Measurements from ENCODE around the gene TENM4.
A peak's percentile ranks its signal among the peaks of the same experiment; 100 is the strongest.

TENM4 gene

DNA sequence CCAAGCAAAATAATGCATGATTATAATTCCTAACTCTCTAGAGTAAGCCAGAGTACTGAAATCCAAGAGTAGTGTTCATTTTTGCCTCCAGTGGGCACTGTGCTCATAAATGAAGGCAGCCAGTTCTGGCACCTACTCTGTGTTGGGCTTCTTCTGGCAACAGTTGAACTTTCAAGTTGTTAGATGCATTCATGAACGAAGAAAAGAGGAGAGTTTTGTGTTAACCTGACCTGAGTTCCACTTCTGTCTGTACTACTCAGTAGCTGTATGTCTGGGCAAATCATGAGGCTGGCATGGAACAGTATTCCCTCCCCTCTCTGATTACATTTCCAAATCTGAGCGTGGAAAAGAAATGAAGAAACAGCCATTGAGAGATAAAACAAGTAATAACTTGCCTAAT is 20.3 kb upstream of the TENM4 start:
- H3K79me1 ChIP-seq (ENCODE audit: low read depth, low read length): no peaks in the 10 kb centered on the region
- no peak overlapping the region for H2BK12ac ChIP-seq (ENCODE audit: low read length)
- no peak overlapping the region for H3K4me3 ChIP-seq (ENCODE audit: low read length in 2 of 2)
- no peaks in the 10 kb centered on the region for H3K9me3 ChIP-seq (replicated peaks in 1 of 2; ENCODE audit: control insufficient read depth in 2 of 2, insufficient read depth in 1 of 2, low read depth in 1 of 2, low read length in 2 of 2)
- no peak overlapping the region for H2BK120ac ChIP-seq (ENCODE audit: low read depth, low read length)
- H4K91ac ChIP-seq (ENCODE audit: low read depth, low read length, poor library complexity): no peak overlapping the region
- H4K8ac ChIP-seq (ENCODE audit: low read depth, low read length): no peak overlapping the region
- no peak overlapping the region for H3K4ac ChIP-seq (ENCODE audit: low read length)
- peak; percentile 21 for DNase-seq (ENCODE audit: low spot score)
- no peak overlapping the region for H2AK5ac ChIP-seq (ENCODE audit: low read depth, low read length)
- H3K4me1 ChIP-seq (ENCODE audit: control insufficient read depth in 2 of 2, insufficient read depth in 1 of 2, low read depth in 1 of 2, low read length in 2 of 2): peaks cover 0 to 20% of the 10 kb centered on the region in 2 donors
- H3K9ac ChIP-seq (ENCODE audit: low read depth, low read length, poor library complexity): no peak overlapping the region
- no peaks in the 10 kb centered on the region for H3K36me3 ChIP-seq (replicated peaks in 1 of 2; ENCODE audit: control insufficient read depth in 2 of 2, insufficient read depth in 2 of 2, low read length in 2 of 2)
- no peak overlapping the region for H3K27ac ChIP-seq (replicated peaks; ENCODE audit: low read length)
- H3K14ac ChIP-seq (ENCODE audit: low read length): no peak overlapping the region
- H2BK5ac ChIP-seq (ENCODE audit: low read length): no peak overlapping the region
- H3K4me2 ChIP-seq (ENCODE audit: insufficient read depth, low read length, poor library complexity, severe bottlenecking): no peak overlapping the region
- WGBS, 2 donors (ENCODE audit: extremely low coverage in 2 of 2, insufficient read length in 2 of 2, insufficient replicate concordance in 1 of 2): no CpG with 5 or more reads among the region's 2 CpGs
- no peak overlapping the region for H2BK15ac ChIP-seq (ENCODE audit: low read length)
- no peak overlapping the region for H2AFZ ChIP-seq (ENCODE audit: low read length)
- H3K27me3 ChIP-seq (ENCODE audit: control insufficient read depth in 3 of 3, insufficient read depth in 3 of 3, low read depth in 1 of 3, low read length in 3 of 3): no peaks in the 10 kb centered on the region
- no peak overlapping the region for H3K23ac ChIP-seq (ENCODE audit: low read depth, low read length, poor library complexity)
- H3K18ac ChIP-seq (ENCODE audit: low read length): no peak overlapping the region

DNA sequence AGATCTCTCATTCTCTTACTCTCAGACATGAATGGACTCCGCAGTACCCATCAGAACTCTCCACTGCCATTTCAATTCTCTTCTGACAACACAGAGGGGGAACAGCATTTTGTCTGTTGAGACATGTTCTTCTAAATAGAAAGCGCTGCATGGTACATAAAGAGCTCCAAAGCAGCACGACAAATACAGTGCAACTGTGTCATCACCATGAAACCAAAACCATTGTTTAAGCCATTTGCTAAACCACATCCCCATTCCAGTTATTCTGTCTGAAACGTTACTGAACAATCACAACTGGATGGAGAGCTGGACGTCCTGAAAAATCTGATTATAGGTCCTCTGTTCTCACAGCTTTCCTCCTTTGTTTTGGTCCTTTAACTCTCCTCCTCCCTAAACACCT is 17.9 kb upstream of the TENM4 start:
- no peak overlapping the region for H4K8ac ChIP-seq (ENCODE audit: low read depth, low read length)
- H3K23ac ChIP-seq (ENCODE audit: low read depth, low read length, poor library complexity): no peak overlapping the region
- H3K9ac ChIP-seq (ENCODE audit: low read depth, low read length, poor library complexity): no peak overlapping the region
- H2AK5ac ChIP-seq (ENCODE audit: low read depth, low read length): no peak overlapping the region
- H3K27ac ChIP-seq (replicated peaks; ENCODE audit: low read length): no peak overlapping the region
- H2BK120ac ChIP-seq (ENCODE audit: low read depth, low read length): no peak overlapping the region
- peaks cover 0 to 22% of the 10 kb centered on the region in 2 donors for H3K4me1 ChIP-seq (ENCODE audit: control insufficient read depth in 2 of 2, insufficient read depth in 1 of 2, low read depth in 1 of 2, low read length in 2 of 2)
- H3K4ac ChIP-seq (ENCODE audit: low read length): no peak overlapping the region
- H3K4me2 ChIP-seq (ENCODE audit: insufficient read depth, low read length, poor library complexity, severe bottlenecking): no peak overlapping the region
- no peaks in the 10 kb centered on the region for H3K36me3 ChIP-seq (replicated peaks in 1 of 2; ENCODE audit: control insufficient read depth in 2 of 2, insufficient read depth in 2 of 2, low read length in 2 of 2)
- H3K79me1 ChIP-seq (ENCODE audit: low read depth, low read length): no peaks in the 10 kb centered on the region
- no peak overlapping the region for H3K18ac ChIP-seq (ENCODE audit: low read length)
- no peaks in the 10 kb centered on the region for H3K27me3 ChIP-seq (ENCODE audit: control insufficient read depth in 3 of 3, insufficient read depth in 3 of 3, low read depth in 1 of 3, low read length in 3 of 3)
- no peak overlapping the region for H3K4me3 ChIP-seq (ENCODE audit: low read length in 2 of 2)
- no peak overlapping the region for H2BK5ac ChIP-seq (ENCODE audit: low read length)
- H2BK12ac ChIP-seq (ENCODE audit: low read length): no peak overlapping the region
- H2AFZ ChIP-seq (ENCODE audit: low read length): no peak overlapping the region
- no peak overlapping the region for H4K91ac ChIP-seq (ENCODE audit: low read depth, low read length, poor library complexity)
- H3K14ac ChIP-seq (ENCODE audit: low read length): no peak overlapping the region
- DNase-seq (ENCODE audit: low spot score): no peak
- H2BK15ac ChIP-seq (ENCODE audit: low read length): no peak overlapping the region
- H3K9me3 ChIP-seq (replicated peaks in 1 of 2; ENCODE audit: control insufficient read depth in 2 of 2, insufficient read depth in 1 of 2, low read depth in 1 of 2, low read length in 2 of 2): no peaks in the 10 kb centered on the region
- WGBS, 2 donors (ENCODE audit: extremely low coverage in 2 of 2, insufficient read length in 2 of 2, insufficient replicate concordance in 1 of 2): no CpG with 5 or more reads among the region's 5 CpGs

DNA sequence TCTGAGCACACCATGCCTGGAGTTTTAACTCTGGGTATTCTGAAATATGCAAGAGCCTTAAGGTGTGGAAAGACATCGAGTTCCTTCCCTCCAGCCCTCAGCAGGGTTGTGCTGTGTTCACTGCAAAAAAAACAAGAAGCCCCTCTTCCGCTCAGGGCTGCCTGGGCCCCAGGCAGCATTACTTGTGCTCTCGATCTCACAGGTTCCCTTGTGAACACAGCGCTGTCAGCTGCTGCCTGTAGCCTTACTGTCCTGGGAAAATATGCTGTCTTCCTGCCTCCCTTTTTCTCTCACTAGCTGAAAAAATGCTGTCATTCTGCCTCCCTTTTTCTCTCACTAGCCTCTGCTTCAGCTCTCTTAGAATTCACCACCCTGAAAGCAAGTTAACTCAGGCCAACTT is 15.7 kb upstream of the TENM4 start:
- H3K27me3 ChIP-seq (ENCODE audit: control insufficient read depth in 3 of 3, insufficient read depth in 3 of 3, low read depth in 1 of 3, low read length in 3 of 3): no peaks in the 10 kb centered on the region
- H2BK5ac ChIP-seq (ENCODE audit: low read length): no peak overlapping the region
- no peak overlapping the region for H3K4ac ChIP-seq (ENCODE audit: low read length)
- no peaks in the 10 kb centered on the region for H3K79me1 ChIP-seq (ENCODE audit: low read depth, low read length)
- H3K9ac ChIP-seq (ENCODE audit: low read depth, low read length, poor library complexity): no peak overlapping the region
- H4K8ac ChIP-seq (ENCODE audit: low read depth, low read length): no peak overlapping the region
- H2BK120ac ChIP-seq (ENCODE audit: low read depth, low read length): no peak overlapping the region
- no peak overlapping the region for H2AK5ac ChIP-seq (ENCODE audit: low read depth, low read length)
- H3K18ac ChIP-seq (ENCODE audit: low read length): no peak overlapping the region
- no peaks in the 10 kb centered on the region for H3K36me3 ChIP-seq (replicated peaks in 1 of 2; ENCODE audit: control insufficient read depth in 2 of 2, insufficient read depth in 2 of 2, low read length in 2 of 2)
- peak overlapping the region; percentile 36 for H2AFZ ChIP-seq (ENCODE audit: low read length)
- H3K23ac ChIP-seq (ENCODE audit: low read depth, low read length, poor library complexity): no peak overlapping the region
- no peaks in the 10 kb centered on the region for H3K9me3 ChIP-seq (replicated peaks in 1 of 2; ENCODE audit: control insufficient read depth in 2 of 2, insufficient read depth in 1 of 2, low read depth in 1 of 2, low read length in 2 of 2)
- no peak overlapping the region for H2BK12ac ChIP-seq (ENCODE audit: low read length)
- no peak overlapping the region for H4K91ac ChIP-seq (ENCODE audit: low read depth, low read length, poor library complexity)
- no peak overlapping the region for H3K4me3 ChIP-seq (ENCODE audit: low read length in 2 of 2)
- no peak overlapping the region for H2BK15ac ChIP-seq (ENCODE audit: low read length)
- DNase-seq (ENCODE audit: low spot score): no peak
- no CpG with 5 or more reads among the region's 4 CpGs for WGBS, 2 donors (ENCODE audit: extremely low coverage in 2 of 2, insufficient read length in 2 of 2, insufficient replicate concordance in 1 of 2)
- H3K4me2 ChIP-seq (ENCODE audit: insufficient read depth, low read length, poor library complexity, severe bottlenecking): no peak overlapping the region
- no peak overlapping the region for H3K14ac ChIP-seq (ENCODE audit: low read length)
- H3K27ac ChIP-seq (replicated peaks; ENCODE audit: low read length): no peak overlapping the region
- H3K4me1 ChIP-seq (ENCODE audit: control insufficient read depth in 2 of 2, insufficient read depth in 1 of 2, low read depth in 1 of 2, low read length in 2 of 2): peaks cover 0 to 22% of the 10 kb centered on the region in 2 donors

DNA sequence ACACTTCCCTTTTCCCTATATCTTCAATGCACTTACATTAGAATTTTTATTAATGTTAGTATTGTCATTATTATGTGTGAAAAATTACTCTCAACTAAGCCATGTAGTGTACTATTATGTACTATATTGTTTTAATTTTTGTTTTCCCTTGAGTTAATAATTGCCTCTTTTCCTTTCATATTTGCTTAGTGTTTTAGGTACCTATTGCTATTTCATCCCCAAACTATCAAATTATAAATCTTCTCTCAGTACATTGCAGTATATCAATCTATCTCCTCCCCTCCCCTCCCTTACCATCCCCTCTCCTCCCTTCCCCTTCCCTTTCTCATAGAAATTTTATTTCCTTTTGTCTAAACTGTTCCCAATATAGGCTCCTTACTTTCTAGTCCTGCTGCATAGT is 12.8 kb upstream of the TENM4 start:
- H3K9me3 ChIP-seq (replicated peaks in 1 of 2; ENCODE audit: control insufficient read depth in 2 of 2, insufficient read depth in 1 of 2, low read depth in 1 of 2, low read length in 2 of 2): no peaks in the 10 kb centered on the region
- no peak overlapping the region for H2BK5ac ChIP-seq (ENCODE audit: low read length)
- no peak for DNase-seq (ENCODE audit: low spot score)
- H3K9ac ChIP-seq (ENCODE audit: low read depth, low read length, poor library complexity): no peak overlapping the region
- H2BK12ac ChIP-seq (ENCODE audit: low read length): no peak overlapping the region
- no peak overlapping the region for H2AK5ac ChIP-seq (ENCODE audit: low read depth, low read length)
- no peaks in the 10 kb centered on the region for H3K36me3 ChIP-seq (replicated peaks in 1 of 2; ENCODE audit: control insufficient read depth in 2 of 2, insufficient read depth in 2 of 2, low read length in 2 of 2)
- no peak overlapping the region for H2BK15ac ChIP-seq (ENCODE audit: low read length)
- H2BK120ac ChIP-seq (ENCODE audit: low read depth, low read length): no peak overlapping the region
- no peak overlapping the region for H3K23ac ChIP-seq (ENCODE audit: low read depth, low read length, poor library complexity)
- H3K4me2 ChIP-seq (ENCODE audit: insufficient read depth, low read length, poor library complexity, severe bottlenecking): no peak overlapping the region
- no peaks in the 10 kb centered on the region for H3K79me1 ChIP-seq (ENCODE audit: low read depth, low read length)
- no peak overlapping the region for H3K4ac ChIP-seq (ENCODE audit: low read length)
- H3K4me1 ChIP-seq (ENCODE audit: control insufficient read depth in 2 of 2, insufficient read depth in 1 of 2, low read depth in 1 of 2, low read length in 2 of 2): peaks cover 0 to 16% of the 10 kb centered on the region in 2 donors
- H3K14ac ChIP-seq (ENCODE audit: low read length): no peak overlapping the region
- no peak overlapping the region for H3K18ac ChIP-seq (ENCODE audit: low read length)
- no peak overlapping the region for H3K27ac ChIP-seq (replicated peaks; ENCODE audit: low read length)
- no peak overlapping the region for H3K4me3 ChIP-seq (ENCODE audit: low read length in 2 of 2)
- no peak overlapping the region for H4K8ac ChIP-seq (ENCODE audit: low read depth, low read length)
- no peak overlapping the region for H2AFZ ChIP-seq (ENCODE audit: low read length)
- H4K91ac ChIP-seq (ENCODE audit: low read depth, low read length, poor library complexity): no peak overlapping the region
- H3K27me3 ChIP-seq (ENCODE audit: control insufficient read depth in 3 of 3, insufficient read depth in 3 of 3, low read depth in 1 of 3, low read length in 3 of 3): no peaks in the 10 kb centered on the region
